Measurements from ENCODE around the gene GMPS. TPM values are rescaled to one million over a fixed set of nuclear protein-coding genes. Genes with fewer than 3 reads are reported as not detected.

The GMPS gene
- total and polyA plus RNA-seq, 9 of the 15 experiments (the other 6 are each of a cell fraction or from before 2014, with no cell fraction given), result 73.7 to 282 (median 156) TPM

DNA sequence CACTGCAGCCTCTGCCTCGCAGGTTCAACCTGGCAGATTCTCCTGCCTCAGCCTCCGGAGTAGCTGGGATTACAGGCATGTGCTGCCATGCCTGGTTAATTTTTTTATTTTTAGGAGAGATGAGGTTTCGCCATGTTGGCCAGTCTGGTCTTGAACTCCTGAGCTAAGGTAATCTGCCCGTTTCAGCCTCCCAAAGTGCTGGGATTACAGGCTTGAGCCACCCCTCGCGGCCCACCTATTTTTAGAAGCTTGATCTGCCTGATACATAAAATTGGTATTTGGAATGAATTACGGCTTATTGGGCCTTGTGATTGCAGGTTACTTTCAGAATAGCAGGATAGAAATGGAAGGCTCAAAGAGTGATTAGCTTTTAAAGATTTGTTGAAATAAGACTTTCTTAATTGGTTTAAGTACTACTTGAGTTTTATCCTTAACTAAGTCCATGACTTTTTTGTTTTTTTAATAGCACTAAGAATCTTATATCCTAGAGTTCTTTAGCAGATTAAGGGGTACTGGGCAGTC, 25.0 kb downstream of the GMPS start:
- Histone ChIP-seq H3K9me1 (ENCODE audit: control insufficient read depth, insufficient read depth, low read length) (no peaks in the 10 kb centered on the region), H3K4me3 (no peak overlapping the region), H3K9me3 (replicated peaks; ENCODE audit: control insufficient read depth, insufficient read depth, low read depth, low read length) (no peaks in the 10 kb centered on the region), H4K20me1 (replicated peaks; ENCODE audit: control insufficient read depth, insufficient read depth, low read length) (0 out of 2 replicates have a peak, but pooled peaks cover 3% of the 10 kb centered on the region), H3K27me3 (ENCODE audit: control insufficient read depth in 2 of 2, insufficient read depth in 2 of 2, low read length in 2 of 2) (no peaks in the 10 kb centered on the region), H3K79me2 (ENCODE audit: control insufficient read depth, insufficient read depth, low read length) (peaks cover 89% of the 10 kb centered on the region), H3K36me3 (ENCODE audit: control insufficient read depth, insufficient read depth, low read length) (peaks cover 77% of the 10 kb centered on the region), H3K4me1 (replicated peaks in 1 of 2; ENCODE audit: control insufficient read depth in 2 of 2, insufficient read depth in 2 of 2, low read length in 2 of 2) (peaks cover 7% of the 10 kb centered on the region in 2 experiments; a peak in 3 of 5 replicates), H3K9ac (ENCODE audit: insufficient read depth in 1 of 2, low read depth in 2 of 2, low read length in 2 of 2) (no peak overlapping the region), H2AFZ (ENCODE audit: low read depth, low read length) (no peak overlapping the region), H3K4me2 (ENCODE audit: insufficient read depth, low read length) (no peak overlapping the region), H3K27ac (ENCODE audit: extremely low read depth, low read depth, low read length) (no peak overlapping the region)
- in situ Hi-C loops (cut with MboI) (no loop called here), intact Hi-C loops (cut with micrococcal nuclease) (no loop called here)
- WGBS (ENCODE audit: insufficient coverage, low coverage, missing lambda C conversion rate), result 91% methylated on average over 7 of the region's 7 CpGs
- ChIA-PET POLR2A (interaction anchor here (1.0 to 1.2 kb wide), 2 partner anchors 10 to 11 kb away, joined by 3 to 4 read pairs; no protein-coding TSS in a partner anchor), CTCF (ENCODE audit: low intra/inter-chr PET ratio) (no interaction called here)
- DNase-seq (ENCODE audit: extremely low read depth in 1 of 4, low spot score in 3 of 4) (no peak), FAIRE-seq (no peak), ATAC-seq (no peak)
- TF ChIP-seq, protein P1, sequence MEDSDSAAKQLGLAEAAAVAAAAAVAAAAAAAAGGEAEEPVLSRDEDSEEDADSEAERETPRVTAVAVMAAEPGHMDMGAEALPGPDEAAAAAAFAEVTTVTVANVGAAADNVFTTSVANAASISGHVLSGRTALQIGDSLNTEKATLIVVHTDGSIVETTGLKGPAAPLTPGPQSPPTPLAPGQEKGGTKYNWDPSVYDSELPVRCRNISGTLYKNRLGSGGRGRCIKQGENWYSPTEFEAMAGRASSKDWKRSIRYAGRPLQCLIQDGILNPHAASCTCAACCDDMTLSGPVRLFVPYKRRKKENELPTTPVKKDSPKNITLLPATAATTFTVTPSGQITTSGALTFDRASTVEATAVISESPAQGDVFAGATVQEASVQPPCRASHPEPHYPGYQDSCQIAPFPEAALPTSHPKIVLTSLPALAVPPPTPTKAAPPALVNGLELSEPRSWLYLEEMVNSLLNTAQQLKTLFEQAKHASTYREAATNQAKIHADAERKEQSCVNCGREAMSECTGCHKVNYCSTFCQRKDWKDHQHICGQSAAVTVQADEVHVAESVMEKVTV (CRISPR knock-in tag; IDR thresholded peaks at IDR 0.05), result no peak
- TF ChIP-seq, protein P2, sequence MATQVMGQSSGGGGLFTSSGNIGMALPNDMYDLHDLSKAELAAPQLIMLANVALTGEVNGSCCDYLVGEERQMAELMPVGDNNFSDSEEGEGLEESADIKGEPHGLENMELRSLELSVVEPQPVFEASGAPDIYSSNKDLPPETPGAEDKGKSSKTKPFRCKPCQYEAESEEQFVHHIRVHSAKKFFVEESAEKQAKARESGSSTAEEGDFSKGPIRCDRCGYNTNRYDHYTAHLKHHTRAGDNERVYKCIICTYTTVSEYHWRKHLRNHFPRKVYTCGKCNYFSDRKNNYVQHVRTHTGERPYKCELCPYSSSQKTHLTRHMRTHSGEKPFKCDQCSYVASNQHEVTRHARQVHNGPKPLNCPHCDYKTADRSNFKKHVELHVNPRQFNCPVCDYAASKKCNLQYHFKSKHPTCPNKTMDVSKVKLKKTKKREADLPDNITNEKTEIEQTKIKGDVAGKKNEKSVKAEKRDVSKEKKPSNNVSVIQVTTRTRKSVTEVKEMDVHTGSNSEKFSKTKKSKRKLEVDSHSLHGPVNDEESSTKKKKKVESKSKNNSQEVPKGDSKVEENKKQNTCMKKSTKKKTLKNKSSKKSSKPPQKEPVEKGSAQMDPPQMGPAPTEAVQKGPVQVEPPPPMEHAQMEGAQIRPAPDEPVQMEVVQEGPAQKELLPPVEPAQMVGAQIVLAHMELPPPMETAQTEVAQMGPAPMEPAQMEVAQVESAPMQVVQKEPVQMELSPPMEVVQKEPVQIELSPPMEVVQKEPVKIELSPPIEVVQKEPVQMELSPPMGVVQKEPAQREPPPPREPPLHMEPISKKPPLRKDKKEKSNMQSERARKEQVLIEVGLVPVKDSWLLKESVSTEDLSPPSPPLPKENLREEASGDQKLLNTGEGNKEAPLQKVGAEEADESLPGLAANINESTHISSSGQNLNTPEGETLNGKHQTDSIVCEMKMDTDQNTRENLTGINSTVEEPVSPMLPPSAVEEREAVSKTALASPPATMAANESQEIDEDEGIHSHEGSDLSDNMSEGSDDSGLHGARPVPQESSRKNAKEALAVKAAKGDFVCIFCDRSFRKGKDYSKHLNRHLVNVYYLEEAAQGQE (IDR thresholded peaks at IDR 0.05; ENCODE audit: borderline replicate concordance), result no peak
- TF ChIP-seq, protein P2 (CRISPR knock-in tag; IDR thresholded peaks at IDR 0.05; ENCODE audit: low read depth), result no peak
- no peak for TF ChIP-seq PHF21A (IDR thresholded peaks at IDR 0.05; ENCODE audit: borderline replicate concordance, low read depth)
- BruUV-seq (replicated peaks), result no TSS peak

Data from K562 (cell line).